Measurements from ENCODE around the gene RAI1. TPM values are rescaled to one million over a fixed set of nuclear protein-coding genes. Genes with fewer than 3 reads are reported as not detected.

The RAI1 gene
- total and polyA plus RNA-seq, 2 of the 8 experiments (the other 6 are each of a cell fraction or from before 2014, with no cell fraction given): 0.39 to 1.2 TPM

GRCh38 chr17:17823433-17824118, 142.3 kb downstream of the RAI1 start (continued):
- TF ChIP-seq RAD21 (IDR thresholded peaks at IDR 0.05 in 1 of 2, conservative IDR thresholded peaks at IDR 0.05 in 1 of 2; ENCODE audit: low read depth in 2 of 2, low read length in 2 of 2) (no peak), ATF3 (IDR thresholded peaks at IDR 0.05; ENCODE audit: insufficient read depth, low read depth, low read length) (no peak), JUND (IDR thresholded peaks at IDR 0.05; ENCODE audit: low read length) (no peak), SRF (IDR thresholded peaks at IDR 0.05; ENCODE audit: low read depth, low read length) (no peak), TAF7 (optimal IDR thresholded peaks at IDR 0.05; ENCODE audit: borderline replicate concordance, low read depth, low read length) (no peak), CREB1 (IDR thresholded peaks at IDR 0.05) (peak; percentile 17; the same call in 1 of the 2 replicates), YY1 (IDR thresholded peaks at IDR 0.05; ENCODE audit: low read depth, low read length) (no peak), ZNF274 (IDR thresholded peaks at IDR 0.05; ENCODE audit: borderline replicate concordance, extremely low read depth, low read length) (no peak), KDM1A (IDR thresholded peaks at IDR 0.05; ENCODE audit: borderline replicate concordance, low read length) (no peak), GTF2F1 (IDR thresholded peaks at IDR 0.05; ENCODE audit: borderline replicate concordance, low read depth, low read length) (no peak), CBX8 (IDR thresholded peaks at IDR 0.05; ENCODE audit: borderline replicate concordance, low read depth, low read length) (no peak), CTBP2 (IDR thresholded peaks at IDR 0.05; ENCODE audit: borderline replicate concordance, insufficient read depth, insufficient read length, low read length) (no peak), KDM5A (IDR thresholded peaks at IDR 0.05; ENCODE audit: low read length) (no peak), HDAC6 (IDR thresholded peaks at IDR 0.05; ENCODE audit: low read depth, low read length) (no peak)
- TF ChIP-seq, protein P1, sequence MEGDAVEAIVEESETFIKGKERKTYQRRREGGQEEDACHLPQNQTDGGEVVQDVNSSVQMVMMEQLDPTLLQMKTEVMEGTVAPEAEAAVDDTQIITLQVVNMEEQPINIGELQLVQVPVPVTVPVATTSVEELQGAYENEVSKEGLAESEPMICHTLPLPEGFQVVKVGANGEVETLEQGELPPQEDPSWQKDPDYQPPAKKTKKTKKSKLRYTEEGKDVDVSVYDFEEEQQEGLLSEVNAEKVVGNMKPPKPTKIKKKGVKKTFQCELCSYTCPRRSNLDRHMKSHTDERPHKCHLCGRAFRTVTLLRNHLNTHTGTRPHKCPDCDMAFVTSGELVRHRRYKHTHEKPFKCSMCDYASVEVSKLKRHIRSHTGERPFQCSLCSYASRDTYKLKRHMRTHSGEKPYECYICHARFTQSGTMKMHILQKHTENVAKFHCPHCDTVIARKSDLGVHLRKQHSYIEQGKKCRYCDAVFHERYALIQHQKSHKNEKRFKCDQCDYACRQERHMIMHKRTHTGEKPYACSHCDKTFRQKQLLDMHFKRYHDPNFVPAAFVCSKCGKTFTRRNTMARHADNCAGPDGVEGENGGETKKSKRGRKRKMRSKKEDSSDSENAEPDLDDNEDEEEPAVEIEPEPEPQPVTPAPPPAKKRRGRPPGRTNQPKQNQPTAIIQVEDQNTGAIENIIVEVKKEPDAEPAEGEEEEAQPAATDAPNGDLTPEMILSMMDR (IDR thresholded peaks at IDR 0.05; ENCODE audit: control extremely low read depth in 1 of 3, insufficient read depth in 1 of 3, low read depth in 1 of 3, low read length in 3 of 3): no peak

Measured in H1 (cell line).